H9 (cell line): Measurements from ENCODE around the gene ERC1. TPM values are rescaled to one million over a fixed set of nuclear protein-coding genes. Genes with fewer than 3 reads are reported as not detected.

Source experiments
- DNase-seq: peaks from one replicate; pipeline ENCODE4 v3.0.0-alpha.2; 2017
- H2AFZ ChIP-seq: one replicate; pipeline ENCODE4 v1.6.1; 2013; ENCODE audit warnings: mild to moderate bottlenecking, low read length, control low read depth, moderate library complexity
- H2AK5ac ChIP-seq: 2 replicates; pipeline ENCODE4 v1.6.1; 2013; ENCODE audit warnings: low read length, control low read depth, mixed read lengths; ENCODE audit not compliant: insufficient read length
- H2BK120ac ChIP-seq: one replicate; pipeline ENCODE4 v1.6.1; 2013; ENCODE audit warnings: low read depth, mild to moderate bottlenecking, low read length, control low read depth, inconsistent platforms; ENCODE audit not compliant: poor library complexity, severe bottlenecking
- H2BK12ac ChIP-seq: 2 replicates; pipeline ENCODE4 v1.6.1; 2013; ENCODE audit warnings: low read length, control low read depth, mixed read lengths, low read depth; ENCODE audit not compliant: insufficient read length
- H2BK15ac ChIP-seq: 2 replicates; pipeline ENCODE4 v1.6.1; 2013; ENCODE audit warnings: low read depth, low read length, control low read depth
- H2BK20ac ChIP-seq: one replicate; pipeline ENCODE4 v1.6.1; 2013; ENCODE audit warnings: low read depth, mild to moderate bottlenecking, low read length, control low read depth, inconsistent platforms; ENCODE audit not compliant: poor library complexity, severe bottlenecking
- H2BK5ac ChIP-seq: 2 replicates; pipeline ENCODE4 v1.6.1; 2013; ENCODE audit warnings: low read length, control low read depth, mixed read lengths; ENCODE audit not compliant: insufficient read length
- H3K14ac ChIP-seq: 2 replicates; pipeline ENCODE4 v1.6.1; 2013; ENCODE audit warnings: low read length, control low read depth; ENCODE audit not compliant: insufficient read depth
- H3K18ac ChIP-seq: 2 replicates; pipeline ENCODE4 v1.6.1; 2013; ENCODE audit warnings: low read depth, mild to moderate bottlenecking, mixed read lengths, low read length, control low read depth; ENCODE audit not compliant: insufficient read length
- H3K23ac ChIP-seq: 2 replicates; pipeline ENCODE4 v1.6.1; 2013; ENCODE audit warnings: low read length, control low read depth, mixed read lengths, low read depth; ENCODE audit not compliant: insufficient read length
- H3K23me2 ChIP-seq: 2 replicates; pipeline ENCODE4 v1.6.1; 2013; ENCODE audit warnings: low read depth, mild to moderate bottlenecking, mixed read lengths, low read length, control low read depth; ENCODE audit not compliant: insufficient read length, poor library complexity, severe bottlenecking
- H3K27ac ChIP-seq: 2 replicates; pipeline ENCODE4 v1.5.1; 2013; ENCODE audit warnings: low read length, control low read depth, mixed read lengths, low read depth; ENCODE audit not compliant: insufficient read length
- H3K27me3 ChIP-seq: 2 replicates; pipeline ENCODE4 v1.6.1; 2013; ENCODE audit warnings: low read length, control low read depth, inconsistent platforms; ENCODE audit not compliant: insufficient read depth
- H3K4ac ChIP-seq: 2 replicates; pipeline ENCODE4 v1.6.1; 2013; ENCODE audit warnings: low read depth, mild to moderate bottlenecking, control low read depth, inconsistent platforms, low read length, moderate library complexity
- H3K4me1 ChIP-seq: 2 replicates; pipeline ENCODE4 v1.6.1; 2013; ENCODE audit warnings: low read length, control low read depth, inconsistent platforms; ENCODE audit not compliant: insufficient read depth
- H3K4me2 ChIP-seq: 2 replicates; pipeline ENCODE4 v1.6.1; 2013; ENCODE audit warnings: low read length, control low read depth, mixed read lengths; ENCODE audit not compliant: insufficient read length, insufficient read depth
- H3K56ac ChIP-seq: 2 replicates; pipeline ENCODE4 v1.6.1; 2013; ENCODE audit warnings: low read depth, mild to moderate bottlenecking, mixed read lengths, low read length, control low read depth; ENCODE audit not compliant: insufficient read length
- H3K79me1 ChIP-seq: 2 replicates; pipeline ENCODE4 v1.6.1; 2013; ENCODE audit warnings: low read depth, mild to moderate bottlenecking, moderate library complexity, low read length, control low read depth, inconsistent platforms; ENCODE audit not compliant: insufficient read depth, poor library complexity, severe bottlenecking
- H3K79me2 ChIP-seq: 2 replicates; pipeline ENCODE4 v1.6.1; 2013; ENCODE audit warnings: low read length, control low read depth, inconsistent platforms; ENCODE audit not compliant: insufficient read depth
- H3K9ac ChIP-seq: 2 replicates; pipeline ENCODE4 v1.6.1; 2013; ENCODE audit warnings: low read length, control low read depth, mixed read lengths; ENCODE audit not compliant: insufficient read length; ENCODE audit errors: extremely low read depth
- H3K9me3 ChIP-seq: one replicate; pipeline ENCODE4 v1.6.1; 2013; ENCODE audit warnings: low read depth, low read length, inconsistent platforms; ENCODE audit not compliant: control insufficient read depth
- H3T11ph ChIP-seq: one replicate; pipeline ENCODE4 v1.6.1; 2013; ENCODE audit warnings: mild to moderate bottlenecking, low read length, control low read depth, inconsistent platforms
- H4K20me1 ChIP-seq: one replicate; pipeline ENCODE4 v1.6.1; 2013; ENCODE audit not compliant: control insufficient read depth, insufficient read length, insufficient read depth
- H4K5ac ChIP-seq: 2 replicates; pipeline ENCODE4 v1.6.1; 2013; ENCODE audit warnings: low read depth, mild to moderate bottlenecking, mixed read lengths, low read length, control low read depth; ENCODE audit not compliant: insufficient read length
- H4K8ac ChIP-seq: replicated peaks from 2 replicates; pipeline ENCODE4 v1.6.1; 2013; ENCODE audit warnings: low read length, control low read depth, mixed read lengths, low read depth; ENCODE audit not compliant: insufficient read length
- H4K91ac ChIP-seq: 2 replicates; pipeline ENCODE4 v1.6.1; 2013; ENCODE audit warnings: low read depth, mild to moderate bottlenecking, moderate library complexity, mixed read lengths, low read length, control low read depth; ENCODE audit not compliant: insufficient read length
- H3K27ac Mint-ChIP-seq, 3 experiments: 2 replicates in 2 of 3; 3 replicates in 1 of 3; pipeline ENCODE4 v1.8.0; 2020 to 2021; ENCODE audit warnings: mixed read lengths in 3 of 3, mild to moderate bottlenecking in 1 of 3, moderate library complexity in 1 of 3
- H3K27me3 Mint-ChIP-seq: 2 replicates; pipeline ENCODE4 v1.8.0; 2021; ENCODE audit warnings: low read depth, mild to moderate bottlenecking, moderate library complexity, mixed read lengths
- H3K36me3 Mint-ChIP-seq, 3 experiments: 2 replicates in 2 of 3; 3 replicates in 1 of 3; pipeline ENCODE4 v1.8.0; 2020 to 2021; ENCODE audit warnings: low read depth in 3 of 3, mixed read lengths in 3 of 3; ENCODE audit not compliant: insufficient read depth in 1 of 3
- H3K4me1 Mint-ChIP-seq, 2 experiments: 2 replicates each; pipeline ENCODE4 v1.8.0; 2020; ENCODE audit warnings: mixed read lengths in 2 of 2
- H3K4me3 Mint-ChIP-seq, 2 experiments: 2 replicates in 1 of 2; 3 replicates in 1 of 2; pipeline ENCODE4 v1.8.0; 2020 to 2021; ENCODE audit warnings: mild to moderate bottlenecking in 2 of 2, mixed read lengths in 2 of 2, moderate library complexity in 1 of 2
- H3K9me3 Mint-ChIP-seq, 2 experiments: 2 replicates in 1 of 2; 3 replicates in 1 of 2; pipeline ENCODE4 v1.8.0; 2020; ENCODE audit warnings: mild to moderate bottlenecking in 2 of 2, mixed read lengths in 2 of 2, moderate library complexity in 1 of 2
- CTCF ChIP-seq: fragments of 200-600 bp; sonication (generic); conservative IDR thresholded peaks from 3 replicates; pipeline ENCODE4 v1.8.0; 2021; ENCODE audit warnings: antibody characterized with exemption, mild to moderate bottlenecking
- WGBS: extraction: QIAGEN DNeasy Blood & Tissue Kit; methylation state at CpG from one replicate; pipeline ENCODE4 v1.1.7; 2013; ENCODE audit warnings: missing lambda C conversion rate, low lambda C conversion rate, mixed read lengths; ENCODE audit not compliant: insufficient read length; ENCODE audit errors: extremely low coverage; 5-methylcytosine and 5-hydroxymethylcytosine counted together
- total RNA-seq: library from RNA; stranded (reverse); gene quantifications from 2 replicates; pipeline ENCODE4 v1.2.1, GENCODE V29; 2021

ERC1 gene
- total RNA-seq, 1 experiment from 2014 or later, result 51.2 TPM

- H4K5ac ChIP-seq, result no peak overlapping the region
- no peak overlapping the region for H4K91ac ChIP-seq
- no peak overlapping the region for H2BK12ac ChIP-seq
- no peak overlapping the region for H2AK5ac ChIP-seq
- H3K79me2 ChIP-seq, result no peaks in the 10 kb centered on the region
- Mint-ChIP-seq H3K36me3 (peaks cover 0 to 5% (median 0%) of the 10 kb centered on the region in 3 experiments; a peak in 4 of 7 replicates), H3K27me3 (no peaks in the 10 kb centered on the region), H3K4me1 (peaks cover 6% of the 10 kb centered on the region in 2 experiments), H3K27ac (no peak overlapping the region), H3K4me3 (no peak overlapping the region), H3K9me3 (peaks cover 7 to 13% of the 10 kb centered on the region in 2 experiments)
- no peak overlapping the region for H2BK5ac ChIP-seq
- no peak overlapping the region for H3K14ac ChIP-seq
- H2BK15ac ChIP-seq, result no peak overlapping the region
- no peak overlapping the region for H2BK120ac ChIP-seq
- H3K4me1 ChIP-seq, result peaks cover 2% of the 10 kb centered on the region; the same call in 1 of the 2 replicates
- H4K20me1 ChIP-seq, result no peaks in the 10 kb centered on the region
- H3K9ac ChIP-seq, result no peak overlapping the region
- no peak overlapping the region for H2AFZ ChIP-seq
- H3K23me2 ChIP-seq, result no peaks in the 10 kb centered on the region
- H2BK20ac ChIP-seq, result no peak overlapping the region
- H3K4me2 ChIP-seq, result no peak overlapping the region
- H4K8ac ChIP-seq, result no peak overlapping the region
- no peaks in the 10 kb centered on the region for H3K79me1 ChIP-seq
- H3K4ac ChIP-seq, result no peak overlapping the region
- H3K56ac ChIP-seq, result no peak overlapping the region
- no CpG with 5 or more reads among the region's 1 CpG for WGBS
- DNase-seq, result no peak
- no peak for TF ChIP-seq CTCF
- H3K23ac ChIP-seq, result no peak overlapping the region
- no peak overlapping the region for H3T11ph ChIP-seq
- no peak overlapping the region for H3K18ac ChIP-seq
- H3K9me3 ChIP-seq, result no peaks in the 10 kb centered on the region
- H3K27ac ChIP-seq, result no peak overlapping the region
- no peaks in the 10 kb centered on the region for H3K27me3 ChIP-seq
These were observed 524.4 kb downstream of the ERC1 start for GRCh38 chr12:1515428-1515827.
